Stimulated activated CD8-positive, alpha-beta memory T cell treated with anti-CD3 and anti-CD28 coated beads, Interleukin-4, amount 100 ng/mL, for 1 hour (primary cell): Measurements from ENCODE around the gene PCDHA2.
"Not testable (repeated sequence)": the region's sequence is repeated elsewhere in the genome, so short reads cannot be mapped to it uniquely, and the experiment has no call there.

ENCODE experiments used
- DNase-seq, 2 donors: peaks; one replicate each; pipeline ENCODE4 v3.0.0-alpha.2; 2020; ENCODE audit warnings: low read depth in 2 of 2, low spot score in 1 of 2

The PCDHA2 gene

DNA sequence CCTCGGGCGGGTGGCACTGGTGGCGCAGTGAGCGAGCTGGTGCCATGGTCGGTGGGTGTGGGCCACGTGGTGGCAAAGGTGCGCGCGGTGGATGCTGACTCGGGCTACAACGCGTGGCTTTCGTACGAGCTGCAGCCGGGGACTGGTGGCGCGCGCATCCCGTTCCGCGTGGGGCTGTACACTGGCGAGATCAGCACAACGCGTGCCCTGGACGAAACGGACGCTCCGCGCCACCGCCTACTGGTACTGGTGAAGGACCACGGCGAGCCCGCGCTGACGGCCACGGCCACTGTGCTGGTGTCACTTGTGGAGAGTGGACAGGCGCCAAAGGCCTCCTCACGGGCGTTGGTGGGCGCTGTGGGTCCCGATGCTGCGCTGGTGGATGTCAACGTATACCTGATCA lies 14.2 kb downstream of the PCDHA2 start:
- DNase-seq, result no peak

DNA sequence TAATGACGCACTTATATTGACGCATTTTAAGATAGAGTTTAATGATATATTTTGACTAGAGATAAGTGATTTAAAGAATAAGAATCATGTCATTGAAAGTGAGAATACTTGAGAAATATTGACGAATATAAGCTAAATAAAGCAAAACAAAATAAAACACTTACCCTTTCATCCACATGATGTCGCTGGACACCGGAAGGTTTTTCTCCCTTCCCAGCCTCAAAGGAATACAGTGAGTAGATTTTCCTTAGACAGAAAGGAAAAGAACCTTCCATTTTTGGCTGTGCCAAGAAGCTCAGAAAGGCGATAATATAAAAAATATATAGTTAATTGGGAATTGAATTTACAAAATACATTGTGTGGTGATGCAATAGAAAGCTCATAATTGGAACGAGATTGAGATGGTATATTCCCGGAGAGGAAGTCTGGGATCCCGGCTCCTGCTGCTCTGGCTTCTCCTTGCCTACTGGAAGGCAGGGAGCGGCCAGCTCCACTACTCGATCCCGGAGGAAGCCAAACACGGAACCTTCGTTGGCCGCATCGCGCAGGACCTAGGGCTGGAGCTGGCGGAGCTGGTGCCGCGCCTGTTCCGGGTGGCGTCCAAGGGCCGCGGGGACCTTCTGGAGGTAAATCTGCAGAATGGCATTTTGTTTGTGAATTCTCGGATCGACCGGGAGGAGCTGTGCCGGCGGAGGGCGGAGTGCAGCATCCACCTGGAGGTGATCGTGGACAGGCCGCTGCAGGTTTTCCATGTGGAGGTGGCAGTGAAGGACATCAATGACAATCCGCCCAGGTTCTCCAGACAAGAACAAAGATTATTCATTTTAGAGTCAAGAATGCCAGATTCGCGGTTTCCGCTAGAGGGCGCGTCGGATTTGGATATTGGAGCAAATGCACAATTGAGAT lies 27.0 kb downstream of the PCDHA2 start, which contains the start of gene PCDHA5:
PCDHA5 (plus strand) TSS at position 239 of the 906 bp plus-strand sequence.
- DNase-seq, result no peak

- no peak for DNase-seq
These were observed 27.6 kb downstream of the PCDHA2 start for GRCh38 chr5:140822281-140822629.

DNA sequence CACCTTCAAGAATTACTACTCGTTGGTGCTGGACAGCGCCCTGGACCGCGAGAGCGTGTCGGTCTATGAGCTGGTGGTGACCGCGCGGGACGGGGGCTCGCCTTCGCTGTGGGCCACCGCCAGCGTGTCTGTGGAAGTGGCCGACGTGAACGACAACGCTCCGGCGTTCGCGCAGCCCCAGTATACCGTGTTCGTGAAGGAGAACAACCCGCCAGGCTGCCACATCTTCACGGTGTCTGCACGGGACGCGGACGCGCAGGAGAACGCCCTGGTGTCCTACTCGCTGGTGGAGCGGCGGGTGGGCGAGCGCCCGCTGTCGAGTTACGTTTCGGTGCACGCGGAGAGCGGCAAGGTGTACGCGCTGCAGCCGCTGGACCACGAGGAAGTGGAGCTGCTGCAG lies 28.3 kb downstream of the PCDHA2 start:
- DNase-seq, result not testable (repeated sequence)

DNA sequence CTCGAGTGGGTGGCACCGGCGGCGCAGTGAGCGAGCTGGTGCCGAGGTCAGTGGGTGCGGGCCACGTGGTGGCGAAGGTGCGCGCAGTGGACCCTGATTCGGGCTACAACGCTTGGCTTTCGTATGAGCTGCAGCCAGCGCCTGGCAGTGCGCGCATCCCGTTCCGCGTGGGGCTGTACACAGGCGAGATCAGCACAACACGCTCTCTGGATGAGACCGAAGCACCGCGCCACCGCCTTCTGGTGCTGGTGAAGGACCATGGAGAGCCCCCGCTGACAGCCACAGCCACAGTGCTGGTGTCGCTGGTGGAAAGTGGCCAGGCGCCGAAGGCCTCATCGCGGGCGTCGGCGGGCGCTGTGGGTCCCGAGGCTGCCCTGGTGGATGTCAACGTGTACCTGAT lies 28.8 kb downstream of the PCDHA2 start:
- no peak for DNase-seq

DNA sequence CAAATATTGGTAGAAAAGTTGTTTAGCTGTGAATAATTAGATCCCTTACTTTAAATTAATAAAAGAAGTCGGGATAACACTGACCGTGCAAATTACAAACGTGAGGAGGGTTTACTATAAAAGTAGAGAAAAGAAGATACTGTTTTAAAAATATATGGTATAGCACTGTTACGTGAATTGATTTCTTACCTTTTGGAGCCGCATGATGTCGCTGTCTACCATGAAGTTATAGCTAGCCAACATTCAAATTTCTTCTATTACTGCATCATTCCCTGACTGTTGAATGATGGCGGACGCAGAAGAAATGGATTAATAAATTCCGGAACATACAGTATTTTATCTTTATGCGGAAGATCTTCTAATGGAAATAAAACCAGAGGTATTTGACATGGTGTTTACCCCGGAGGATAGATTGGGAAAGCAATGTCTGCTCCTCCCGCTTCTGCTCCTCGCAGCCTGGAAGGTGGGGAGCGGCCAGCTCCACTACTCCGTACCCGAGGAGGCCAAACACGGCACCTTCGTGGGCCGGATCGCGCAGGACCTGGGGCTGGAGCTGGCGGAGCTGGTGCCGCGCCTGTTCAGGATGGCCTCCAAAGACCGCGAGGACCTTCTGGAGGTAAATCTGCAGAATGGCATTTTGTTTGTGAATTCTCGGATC lies 33.2 kb downstream of the PCDHA2 start, which contains the start of gene PCDHA6:
PCDHA6 (plus strand) TSS at position 257 of the 658 bp plus-strand sequence; CDS start at position 389, 132 bp downstream.
- DNase-seq, result no peak

- DNase-seq, result no peak
These were observed 33.7 kb downstream of the PCDHA2 start for GRCh38 chr5:140828362-140828737.

DNA sequence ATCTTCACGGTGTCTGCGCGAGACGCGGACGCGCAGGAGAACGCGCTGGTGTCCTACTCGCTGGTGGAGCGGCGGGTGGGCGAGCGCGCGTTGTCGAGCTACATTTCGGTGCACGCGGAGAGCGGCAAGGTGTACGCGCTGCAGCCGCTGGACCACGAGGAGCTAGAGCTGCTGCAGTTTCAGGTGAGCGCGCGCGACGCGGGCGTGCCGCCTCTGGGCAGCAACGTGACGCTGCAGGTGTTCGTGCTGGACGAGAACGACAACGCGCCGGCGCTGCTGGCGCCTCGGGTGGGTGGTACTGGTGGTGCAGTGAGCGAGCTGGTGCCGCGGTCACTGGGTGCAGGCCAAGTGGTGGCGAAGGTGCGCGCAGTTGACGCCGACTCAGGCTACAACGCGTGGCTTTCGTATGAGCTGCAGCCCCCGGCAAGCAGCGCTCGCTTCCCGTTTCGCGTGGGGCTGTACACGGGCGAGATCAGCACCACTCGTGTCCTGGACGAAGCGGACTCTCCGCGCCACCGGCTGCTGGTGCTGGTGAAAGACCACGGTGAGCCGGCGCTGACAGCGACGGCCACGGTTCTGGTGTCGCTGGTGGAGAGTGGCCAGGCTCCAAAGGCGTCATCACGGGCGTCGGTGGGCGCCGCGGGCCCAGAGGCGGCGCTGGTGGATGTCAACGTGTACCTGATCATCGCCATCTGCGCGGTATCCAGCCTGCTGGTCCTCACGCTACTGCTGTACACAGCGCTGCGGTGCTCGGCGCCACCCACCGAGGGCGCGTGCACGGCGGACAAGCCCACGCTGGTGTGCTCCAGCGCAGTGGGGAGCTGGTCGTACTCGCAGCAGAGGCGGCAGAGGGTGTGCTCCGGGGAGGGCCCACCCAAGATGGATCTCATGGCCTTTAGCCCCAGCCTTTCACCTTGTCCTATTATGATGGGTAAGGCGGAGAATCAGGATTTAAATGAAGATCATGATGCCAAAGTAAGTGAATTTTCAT lies 35.2 kb downstream of the PCDHA2 start:
- not testable (repeated sequence) for DNase-seq

DNA sequence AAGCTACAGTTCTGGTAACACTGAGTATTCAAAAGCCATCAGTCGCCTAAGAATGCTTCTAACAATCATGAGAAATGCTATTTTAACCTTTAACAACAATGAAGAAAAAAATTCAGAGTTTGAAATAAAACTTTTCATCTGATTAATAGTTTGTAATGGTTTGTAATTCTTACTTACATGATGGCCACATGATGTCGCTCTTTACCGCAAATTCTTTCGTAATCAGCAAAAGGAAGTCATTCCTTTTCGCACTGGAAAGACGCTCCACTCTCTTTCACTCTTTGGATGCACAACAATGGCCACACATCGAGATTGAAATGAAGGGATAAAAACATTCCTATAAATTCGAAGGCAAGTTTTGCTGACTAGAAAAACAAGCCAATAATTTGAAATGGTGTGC lies 39.3 kb downstream of the PCDHA2 start, which contains the start of gene PCDHA7:
PCDHA7 (plus strand) TSS at position 277 of the 400 bp plus-strand sequence; CDS start at position 392, 115 bp downstream.
- DNase-seq, result no peak

- not testable (repeated sequence) for DNase-seq
These were observed 39.9 kb downstream of the PCDHA2 start for GRCh38 chr5:140834439-140835008.

DNA sequence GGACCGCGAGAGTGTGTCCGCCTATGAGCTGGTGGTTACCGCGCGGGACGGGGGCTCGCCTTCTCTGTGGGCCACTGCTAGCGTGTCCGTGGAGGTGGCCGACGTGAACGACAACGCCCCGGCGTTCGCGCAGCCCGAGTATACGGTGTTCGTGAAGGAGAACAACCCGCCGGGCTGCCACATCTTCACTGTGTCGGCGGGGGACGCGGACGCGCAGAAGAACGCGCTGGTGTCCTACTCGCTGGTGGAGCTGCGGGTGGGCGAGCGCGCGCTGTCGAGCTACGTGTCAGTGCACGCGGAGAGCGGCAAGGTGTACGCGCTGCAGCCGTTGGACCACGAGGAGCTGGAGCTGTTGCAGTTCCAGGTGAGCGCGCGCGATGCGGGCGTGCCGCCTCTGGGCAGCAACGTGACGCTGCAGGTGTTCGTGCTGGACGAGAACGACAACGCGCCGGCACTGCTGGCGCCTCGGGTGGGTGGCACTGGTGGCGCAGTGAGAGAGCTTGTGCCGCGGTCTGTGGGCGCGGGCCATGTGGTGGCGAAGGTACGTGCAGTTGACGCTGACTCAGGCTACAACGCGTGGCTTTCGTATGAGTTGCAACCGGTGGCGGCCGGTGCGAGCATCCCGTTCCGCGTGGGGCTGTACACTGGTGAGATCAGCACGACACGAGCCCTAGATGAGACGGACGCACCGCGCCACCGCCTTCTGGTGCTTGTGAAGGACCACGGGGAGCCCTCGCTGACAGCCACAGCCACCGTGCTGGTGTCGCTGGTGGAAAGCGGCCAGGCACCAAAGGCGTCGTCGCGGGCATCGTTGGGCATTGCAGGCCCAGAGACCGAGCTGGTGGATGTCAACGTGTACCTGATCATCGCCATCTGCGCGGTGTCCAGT lies 41.2 kb downstream of the PCDHA2 start:
- DNase-seq, result no peak

GRCh38 chr5:140840978-140841962 lies 46.6 kb downstream of the PCDHA2 start, which contains the start of gene PCDHA8:
Gene PCDHA8, plus strand, starts transcription at chr5:140841187. Its CDS starts 135 bp downstream, at chr5:140841322.
- DNase-seq, result no peak

GRCh38 chr5:140842798-140843733 lies 48.4 kb downstream of the PCDHA2 start:
- no peak for DNase-seq
